HG03442 (cell line): ENCODE measurements around the gene GPBP1L1.

Source experiments
- ATAC-seq: cut with Tn5 transposase; IDR thresholded peaks from one replicate; pipeline ENCODE4 v1.9.1; 2021; ENCODE audit warnings: mild to moderate bottlenecking, moderate library complexity; ENCODE audit not compliant: unreplicated experiment

Gene GPBP1L1

DNA sequence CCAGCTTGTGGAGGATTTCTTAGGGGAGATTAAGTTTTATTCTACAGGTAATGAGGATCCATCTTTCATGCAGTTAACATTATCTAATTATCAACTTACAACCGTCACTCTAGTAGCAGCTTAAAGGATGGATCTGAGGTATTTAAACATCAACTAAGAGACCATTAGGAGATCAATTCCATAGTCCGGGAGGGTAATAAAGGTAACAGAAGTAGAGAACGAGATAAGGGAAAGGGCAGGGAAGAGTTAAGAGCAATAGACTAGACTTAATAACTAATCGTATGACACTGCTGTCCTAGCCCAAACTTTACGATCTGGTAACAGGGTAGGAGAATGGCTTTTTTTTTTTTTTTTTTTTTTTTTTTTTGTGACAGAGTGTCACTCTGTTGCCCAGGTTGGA is 43.0 kb downstream of the GPBP1L1 start:
- ATAC-seq, result no peak

DNA sequence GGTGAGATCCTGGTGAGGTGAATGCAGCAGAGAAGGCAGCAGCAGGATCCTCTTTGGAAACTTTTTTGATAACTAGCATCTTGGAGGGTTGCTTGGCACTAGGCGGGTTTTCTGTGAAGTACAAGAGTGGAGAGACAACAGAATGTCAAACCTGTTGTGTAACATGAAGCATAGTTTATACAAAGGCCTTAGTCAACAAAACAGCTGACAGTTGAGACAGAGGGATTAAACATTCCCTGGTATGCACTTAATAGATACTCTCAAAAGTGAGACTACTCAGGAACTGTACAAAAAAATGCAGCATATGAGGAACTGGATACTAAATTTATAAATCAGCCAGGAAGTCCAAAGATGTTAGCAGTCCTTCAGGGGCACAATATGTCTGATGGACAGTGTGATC is 46.0 kb downstream of the GPBP1L1 start:
- ATAC-seq, result no peak

DNA sequence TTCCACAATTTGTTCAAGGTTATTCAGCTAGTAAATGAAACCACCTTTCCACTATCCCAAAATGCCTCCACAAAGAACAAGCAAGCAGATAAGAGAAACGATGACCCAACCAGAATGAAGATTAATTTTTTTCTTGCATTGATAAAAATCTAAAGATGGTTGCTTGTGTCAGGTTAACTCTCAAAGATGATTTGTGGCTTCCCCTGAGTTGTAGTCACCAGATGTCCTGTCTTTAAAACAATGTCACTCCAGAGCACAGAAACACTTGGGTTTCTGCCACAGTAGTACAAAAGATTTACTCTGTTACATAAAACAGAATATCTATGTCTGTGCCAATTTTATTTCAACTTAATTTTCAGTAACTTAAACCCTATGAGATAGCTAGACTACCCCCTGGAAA is 51.1 kb downstream of the GPBP1L1 start:
- ATAC-seq, result no peak

DNA sequence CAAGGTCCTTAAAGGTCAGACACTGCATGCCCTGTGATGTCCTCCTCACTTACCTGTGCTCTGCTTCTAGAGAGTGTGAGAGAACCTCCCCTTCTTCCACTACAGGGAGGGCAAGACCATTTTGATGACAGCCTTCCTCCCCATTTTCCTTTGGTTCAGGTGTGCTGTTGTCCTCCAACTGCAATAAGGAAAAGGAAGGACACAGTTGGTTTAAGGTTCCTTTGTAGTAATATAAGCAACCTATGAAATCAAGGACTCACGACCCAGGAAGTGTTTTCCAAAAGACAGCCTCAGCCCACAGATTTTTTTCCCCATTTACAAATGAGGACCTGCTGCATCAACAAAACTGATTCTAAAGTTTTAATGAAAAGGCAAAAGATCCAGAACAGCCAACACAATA is 55.9 kb downstream of the GPBP1L1 start:
- ATAC-seq, result no peak

DNA sequence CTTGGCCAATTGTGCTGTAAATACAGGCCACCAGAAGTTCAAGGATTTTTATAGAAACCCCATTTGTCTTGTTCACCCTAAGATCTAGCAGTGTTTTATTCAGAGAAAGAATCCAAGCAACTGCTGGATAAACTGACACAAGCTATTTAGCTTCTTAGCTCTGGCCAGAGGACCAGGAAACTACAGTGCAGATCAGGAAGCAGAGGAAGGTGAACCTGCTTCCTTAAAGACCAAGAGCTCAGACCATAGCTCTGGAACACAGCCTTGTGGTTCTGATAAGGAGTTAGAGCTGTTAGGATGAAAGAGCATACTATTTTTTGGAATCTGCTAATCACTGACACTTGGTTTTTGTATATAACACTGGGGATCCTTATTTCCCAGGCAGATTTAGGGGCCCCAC is 57.3 kb downstream of the GPBP1L1 start:
- no peak for ATAC-seq

DNA sequence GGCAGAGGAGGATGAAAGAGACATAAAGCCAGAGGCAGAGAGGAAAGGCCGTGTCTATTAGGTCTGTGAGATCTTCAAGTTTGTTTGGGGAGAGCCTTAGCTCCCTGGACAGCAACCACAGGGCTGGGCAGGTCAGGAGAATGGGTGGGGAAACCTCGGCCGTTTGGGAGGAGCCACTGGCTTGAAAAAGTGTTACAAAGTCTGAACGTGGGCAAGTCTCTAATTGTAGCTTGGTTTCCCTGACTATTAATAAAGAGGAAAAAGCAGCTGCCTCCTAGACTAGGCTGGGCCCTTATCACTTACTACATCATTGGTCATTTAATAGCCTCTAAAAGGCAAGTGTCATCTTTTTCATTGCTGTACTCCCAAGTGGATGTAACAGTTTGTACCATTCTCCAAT is 62.4 kb downstream of the GPBP1L1 start, which contains the start of gene CCDC17:
Gene CCDC17 (minus strand): TSS at position 83 of the 400 bp plus-strand sequence. CDS start 145 bp downstream, outside the sequence.
- no peak for ATAC-seq

DNA sequence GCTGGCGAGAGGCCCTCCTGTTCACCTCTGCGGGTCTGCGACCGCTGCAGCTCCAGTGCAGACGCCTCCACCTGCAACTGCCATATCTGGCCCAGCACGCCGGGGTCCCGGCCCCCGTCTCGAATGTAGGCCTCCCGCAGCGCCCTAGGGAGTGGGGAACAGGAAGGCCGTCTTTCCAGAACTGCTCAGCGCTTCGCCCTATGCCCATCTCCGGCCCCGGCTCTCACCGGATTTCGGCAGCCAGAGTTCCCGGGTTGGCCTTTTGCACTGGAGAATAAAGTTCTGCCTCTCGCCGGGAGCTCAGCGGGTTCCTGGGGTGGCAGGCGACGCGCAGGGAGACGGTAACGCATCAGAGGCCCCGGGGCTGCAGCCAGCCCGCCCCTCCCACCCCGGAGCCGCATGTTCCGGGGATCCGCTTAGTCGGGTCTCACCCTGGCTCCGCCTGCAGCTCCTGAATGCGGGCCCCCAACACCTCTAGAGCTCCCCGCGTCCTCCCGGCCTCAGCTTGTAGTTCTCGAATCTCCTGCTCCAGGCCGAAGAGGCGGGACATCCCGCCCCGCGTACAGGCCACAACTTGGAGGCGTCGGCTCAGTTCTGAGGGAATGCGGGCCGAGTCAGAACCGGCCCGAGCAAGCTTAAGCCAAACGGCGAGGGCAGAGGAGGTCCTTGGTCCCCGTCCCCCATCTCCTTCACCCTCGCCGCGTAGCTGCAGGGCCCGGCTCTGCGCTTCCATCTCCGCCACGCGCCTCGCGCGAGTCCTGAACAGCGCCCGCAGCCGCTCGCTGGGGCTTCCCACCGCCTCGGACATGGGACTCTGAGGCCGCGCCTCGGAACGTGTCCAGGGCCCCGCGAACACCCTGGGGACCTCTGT is 63.6 kb downstream of the GPBP1L1 start:
- ATAC-seq, result no peak

DNA sequence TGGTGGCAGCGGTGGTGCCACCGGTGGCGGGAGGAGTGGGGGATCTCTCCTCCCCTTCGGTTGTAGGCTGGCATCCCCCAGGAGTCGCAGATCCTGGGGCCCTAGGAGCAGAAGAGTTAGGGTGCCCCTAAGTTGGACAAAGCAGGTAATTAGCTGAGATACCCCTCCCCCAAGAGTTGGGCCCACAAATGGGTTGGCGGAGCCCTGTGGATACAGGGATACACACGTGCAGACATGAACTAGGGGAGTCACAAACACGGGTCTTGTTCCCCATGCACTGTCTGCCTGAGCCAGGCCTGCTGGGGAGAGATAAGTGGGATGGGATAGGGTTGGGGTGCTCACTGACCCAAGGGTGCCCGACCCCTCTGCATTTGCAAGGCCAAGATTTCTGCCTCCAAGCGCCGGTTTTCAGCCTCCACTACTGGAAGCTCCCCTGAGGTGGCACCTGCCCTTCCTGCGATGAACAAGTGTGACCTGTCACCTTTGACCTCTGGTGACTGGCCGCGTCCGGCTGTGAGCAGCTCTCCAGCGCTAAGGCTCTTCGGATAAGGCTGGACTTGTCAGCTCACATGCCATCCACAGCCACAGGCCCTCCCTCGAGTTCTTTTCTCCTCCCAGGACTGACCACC is 64.3 kb downstream of the GPBP1L1 start:
- no peak for ATAC-seq

DNA sequence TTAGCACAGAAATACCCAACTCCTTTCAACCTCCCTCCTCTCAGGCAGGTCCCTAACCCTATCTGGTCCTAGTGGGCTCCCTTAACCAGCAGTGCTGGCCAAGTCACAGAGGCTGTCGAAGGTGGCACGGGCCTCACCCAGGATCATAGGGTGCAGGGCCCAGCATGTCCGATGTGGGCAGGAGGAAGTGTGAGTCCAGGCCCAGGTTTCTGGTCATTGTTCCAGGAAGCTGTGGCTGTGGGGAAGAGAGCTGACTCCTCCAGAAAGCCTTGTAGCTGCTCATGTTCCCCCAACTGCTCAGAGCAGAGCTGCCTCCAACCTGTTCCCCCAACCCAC is 64.9 kb downstream of the GPBP1L1 start:
- ATAC-seq, result no peak

DNA sequence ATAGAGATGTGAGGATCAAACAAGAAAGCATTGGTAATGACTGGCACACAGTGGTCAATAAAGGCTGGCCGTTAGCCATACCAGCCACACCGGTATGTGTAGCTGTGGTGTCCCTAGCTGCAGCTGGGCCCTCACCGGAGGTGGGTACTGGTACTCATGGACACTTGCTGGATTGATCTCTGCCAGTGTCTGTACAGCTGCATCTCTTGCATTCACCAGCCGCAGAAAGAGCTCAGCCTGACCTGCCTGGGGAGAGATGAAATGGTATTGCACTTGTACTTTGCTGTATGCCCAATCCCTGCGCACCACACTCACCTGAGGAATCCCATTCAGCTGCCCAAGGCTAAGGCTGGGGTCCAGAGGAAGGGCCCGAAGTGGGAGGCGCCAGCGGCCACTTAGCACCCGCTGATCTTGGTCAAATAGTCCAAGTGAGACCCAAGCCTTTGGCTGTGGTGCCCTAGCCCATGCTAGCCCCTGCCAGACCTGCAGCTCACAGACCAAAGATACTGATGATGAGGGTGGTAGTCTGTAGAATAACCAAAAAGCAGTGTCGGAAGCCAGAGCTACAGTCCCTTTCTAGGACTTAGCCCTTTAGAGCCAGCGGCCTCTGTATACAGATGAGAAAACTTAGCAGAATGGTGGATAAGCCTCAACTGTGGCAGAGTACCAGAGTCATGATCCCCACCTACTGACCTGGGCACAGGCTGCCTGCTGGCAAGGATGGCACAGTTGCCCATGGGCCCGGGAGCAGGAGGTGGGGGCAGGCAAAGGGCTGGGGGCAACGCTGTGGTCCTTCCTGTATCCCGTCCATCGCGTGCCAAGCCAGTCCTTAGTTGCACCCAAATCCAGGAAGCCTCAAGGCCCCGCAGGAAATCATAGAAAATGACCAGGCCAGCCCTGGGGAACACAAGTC is 65.5 kb downstream of the GPBP1L1 start:
- no peak for ATAC-seq

DNA sequence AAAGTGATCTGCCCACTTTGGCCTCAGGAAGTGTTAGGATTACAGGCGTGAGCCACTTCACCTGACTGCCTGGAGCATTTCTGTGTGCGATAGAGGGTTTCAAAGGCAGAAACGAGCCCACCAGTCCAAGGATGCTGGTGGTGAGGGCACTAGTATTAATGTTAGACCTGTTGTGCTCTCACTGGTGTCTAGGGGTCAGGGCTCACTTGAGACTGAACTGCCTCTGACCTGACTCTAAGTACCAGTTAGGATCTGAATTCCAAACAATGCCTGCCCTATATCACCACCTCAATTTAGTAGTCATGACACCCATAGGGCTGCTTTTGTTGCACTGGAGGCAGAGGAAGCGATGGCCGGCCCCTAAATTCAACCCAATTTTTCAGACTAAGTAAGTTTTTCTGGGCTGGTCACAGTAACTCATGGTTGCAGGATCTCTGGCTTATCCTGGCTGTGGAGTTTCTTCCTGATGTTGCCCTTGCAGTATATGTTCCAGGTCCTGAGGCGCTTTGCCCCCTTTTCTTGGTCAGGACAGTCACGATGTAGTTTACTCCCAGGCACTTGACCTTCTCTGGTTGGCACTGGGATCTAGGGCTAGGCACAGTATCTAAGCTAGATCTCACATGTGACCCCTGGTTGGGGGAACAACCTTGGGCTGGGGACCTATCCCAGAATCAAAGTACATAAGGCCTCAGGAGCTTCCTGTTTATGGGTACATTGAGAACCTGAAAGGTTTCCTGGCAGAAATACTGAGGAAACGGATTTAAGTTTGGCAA is 67.0 kb downstream of the GPBP1L1 start:
- no peak for ATAC-seq

DNA sequence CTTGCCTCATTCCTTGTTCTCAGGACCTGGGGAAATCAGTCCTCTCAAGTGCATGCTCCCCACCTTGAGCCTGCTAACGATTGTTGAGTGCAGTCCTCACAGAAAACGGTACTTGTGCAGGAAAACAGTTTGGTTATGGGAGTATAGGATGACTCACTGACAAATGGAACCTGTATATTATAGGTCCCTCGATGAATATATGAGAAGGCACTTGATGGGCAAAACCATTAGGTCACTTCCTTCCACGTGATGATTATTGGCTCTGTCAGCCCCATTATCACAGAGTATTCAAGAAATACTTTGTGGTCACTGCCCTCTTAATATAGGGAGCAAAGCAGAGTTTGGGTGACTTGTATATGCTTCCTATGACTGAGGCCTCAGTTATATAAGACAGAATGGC is 68.7 kb downstream of the GPBP1L1 start:
- no peak for ATAC-seq

DNA sequence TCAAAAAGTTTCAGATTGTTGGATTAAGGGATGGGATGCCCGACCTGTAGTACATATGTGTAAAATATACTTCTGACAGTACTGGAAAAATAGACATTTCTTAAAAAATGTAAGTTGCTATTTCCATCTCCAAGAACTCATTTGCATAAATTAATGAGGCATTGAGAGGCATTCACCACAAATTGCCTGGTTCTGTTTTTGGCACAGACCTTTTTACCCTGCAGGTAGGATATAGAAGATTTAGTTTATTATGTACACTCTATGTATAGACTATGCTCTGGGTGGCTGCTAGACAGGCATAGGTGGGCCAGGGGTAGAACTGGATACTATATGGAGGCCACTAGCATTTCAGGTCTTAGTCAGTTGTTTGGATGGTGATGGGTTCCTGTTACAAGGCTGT is 70.4 kb downstream of the GPBP1L1 start:
- ATAC-seq, result no peak

DNA sequence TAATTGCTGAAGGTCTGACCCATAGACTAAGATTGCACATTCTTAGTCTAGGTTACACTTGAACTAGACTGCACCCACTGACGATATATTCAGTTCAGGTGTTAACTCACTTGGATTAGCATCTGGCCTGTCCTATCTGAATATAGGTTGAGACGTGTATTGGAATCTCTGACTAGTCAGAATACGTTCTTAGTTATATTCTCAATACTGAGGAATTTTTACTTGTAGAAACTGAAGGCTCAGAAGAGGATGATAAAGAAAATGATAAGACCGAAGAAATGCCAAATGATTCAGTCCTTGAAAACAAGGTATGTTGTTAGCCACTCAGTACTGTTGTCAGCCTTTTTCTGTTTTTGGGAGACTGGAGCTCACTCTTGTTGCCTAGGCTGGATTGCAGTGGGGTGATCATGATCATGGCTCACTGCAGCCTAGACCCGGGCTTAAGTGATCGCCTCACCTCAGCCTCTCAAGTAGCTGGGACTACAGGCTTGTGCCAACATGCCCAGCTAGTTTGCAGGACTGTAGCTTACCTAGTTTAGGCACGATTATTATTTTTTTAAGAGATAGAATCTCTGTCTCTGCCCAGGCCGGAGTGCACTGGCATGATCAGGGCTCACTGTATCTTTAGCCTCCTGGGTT is 73.3 kb downstream of the GPBP1L1 start:
- ATAC-seq, result no peak

DNA sequence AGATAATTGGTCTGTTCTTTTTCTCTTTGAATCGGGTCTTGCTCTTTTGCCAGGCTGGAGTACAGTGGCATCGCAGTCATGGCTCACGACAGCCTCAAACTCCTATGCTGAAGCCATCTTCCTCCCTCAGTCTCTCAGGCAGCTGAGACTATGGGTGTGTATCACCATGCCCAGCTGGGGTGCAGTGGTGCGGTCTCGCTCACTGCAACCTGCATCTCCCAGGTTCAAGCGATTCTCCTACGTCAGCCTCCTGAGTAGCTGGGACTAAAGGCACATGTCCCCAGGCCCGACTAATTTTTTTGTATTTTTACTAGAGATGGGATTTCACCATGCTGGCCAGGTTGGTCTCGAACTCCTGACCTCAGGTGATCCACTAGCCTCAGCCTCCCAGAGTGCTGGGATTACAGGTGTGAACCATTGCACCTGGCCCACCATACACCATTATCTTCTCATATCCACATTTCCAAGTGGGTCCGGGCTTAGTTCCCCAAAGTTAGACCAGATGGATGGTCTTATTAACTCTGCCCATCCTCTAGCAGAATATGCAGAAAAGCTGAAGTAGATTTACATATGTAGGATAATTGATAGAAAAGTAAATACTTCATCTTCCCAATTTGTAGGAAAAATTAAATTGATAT is 75.6 kb downstream of the GPBP1L1 start:
- no peak for ATAC-seq

DNA sequence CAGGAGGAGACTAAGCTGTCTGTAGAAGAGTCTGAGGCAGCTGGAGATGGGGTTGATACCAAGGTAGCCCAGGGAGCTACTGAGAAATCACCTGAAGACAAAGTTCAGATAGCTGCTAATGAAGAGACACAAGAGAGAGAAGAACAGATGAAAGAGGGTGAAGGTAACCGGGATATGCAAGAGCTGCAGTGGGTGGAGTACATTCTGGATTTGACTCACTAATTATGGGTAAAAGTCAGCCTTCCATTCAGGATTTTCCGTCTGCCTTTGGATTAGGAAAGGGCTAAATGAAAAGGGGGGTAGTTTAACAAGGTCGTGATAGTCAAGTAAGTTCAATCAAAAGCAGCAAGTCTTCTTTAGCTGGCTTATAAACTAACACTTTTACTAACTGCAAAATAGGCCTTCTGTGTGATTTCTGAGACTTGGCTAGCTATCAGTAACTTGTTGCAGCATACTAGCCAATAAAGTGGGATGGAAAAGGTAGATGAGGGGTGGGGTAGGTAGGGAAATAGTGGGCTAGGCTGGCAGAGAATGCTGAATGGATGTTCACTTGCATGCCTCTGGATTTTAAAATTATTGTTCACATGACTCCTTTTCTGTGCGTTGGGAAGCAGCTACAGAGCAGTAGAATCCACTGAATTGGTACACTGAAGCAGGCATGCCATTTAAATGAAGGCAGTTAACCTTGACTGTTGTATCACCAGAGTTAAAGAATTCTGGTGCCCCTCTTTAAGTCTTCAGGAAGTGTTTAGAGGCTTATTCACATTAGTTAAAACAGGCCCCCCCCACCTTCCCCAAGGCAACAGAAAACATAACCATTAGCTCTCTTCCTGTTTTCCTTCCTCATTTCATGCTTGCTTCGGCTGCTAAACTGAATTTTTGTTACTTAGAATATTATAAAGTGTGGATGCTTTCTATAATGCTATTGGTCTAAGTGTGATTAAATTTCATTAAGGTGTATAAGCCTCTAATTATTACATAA is 77.9 kb downstream of the GPBP1L1 start:
- no peak for ATAC-seq

DNA sequence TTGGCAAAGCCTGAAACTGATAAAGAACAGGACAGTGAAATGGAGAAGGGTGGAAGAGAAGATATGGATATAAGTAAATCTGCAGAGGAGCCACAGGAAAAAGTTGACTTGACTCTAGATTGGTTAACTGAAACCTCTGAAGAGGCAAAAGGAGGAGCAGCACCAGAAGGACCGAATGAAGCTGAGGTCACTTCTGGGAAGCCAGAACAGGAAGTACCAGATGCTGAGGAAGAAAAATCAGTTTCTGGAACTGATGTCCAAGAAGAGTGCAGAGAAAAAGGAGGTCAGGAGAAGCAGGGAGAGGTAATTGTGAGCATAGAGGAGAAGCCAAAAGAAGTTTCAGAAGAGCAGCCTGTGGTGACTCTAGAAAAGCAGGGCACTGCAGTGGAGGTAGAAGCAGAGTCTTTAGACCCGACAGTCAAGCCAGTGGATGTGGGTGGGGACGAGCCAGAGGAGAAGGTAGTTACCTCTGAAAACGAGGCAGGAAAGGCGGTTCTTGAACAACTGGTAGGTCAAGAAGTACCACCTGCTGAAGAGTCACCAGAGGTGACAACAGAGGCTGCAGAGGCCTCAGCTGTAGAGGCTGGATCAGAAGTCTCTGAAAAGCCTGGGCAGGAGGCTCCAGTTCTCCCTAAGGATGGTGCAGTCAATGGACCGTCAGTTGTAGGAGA is 78.8 kb downstream of the GPBP1L1 start:
- no peak for ATAC-seq

DNA sequence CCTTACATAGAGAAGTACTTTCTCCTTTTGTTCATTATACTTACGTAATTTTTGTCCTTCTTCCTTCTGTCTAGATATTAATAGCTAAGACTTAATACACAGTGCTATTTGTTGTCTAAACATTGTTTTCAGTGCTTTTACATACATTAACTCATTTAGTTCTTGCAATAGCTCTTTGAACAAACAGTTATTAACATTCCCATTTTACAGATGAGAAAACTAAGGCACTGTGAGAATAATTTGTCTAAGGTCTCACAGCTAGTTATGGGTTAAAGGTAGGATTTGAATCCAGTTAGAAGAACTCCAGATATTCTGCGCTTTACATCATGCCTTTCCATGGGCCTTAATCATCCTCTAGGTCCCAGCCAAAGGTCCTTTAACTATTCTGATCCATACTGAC is 82.1 kb downstream of the GPBP1L1 start:
- no peak for ATAC-seq
